GM10266 (cell line): Measurements from ENCODE around the gene SOX1.

Experiments used
- DNase-seq: peaks from one replicate; pipeline ENCODE4 v3.0.0; 2012; ENCODE audit errors: extremely low spot score
- TF ChIP-seq, protein P1 (sequence below): IDR thresholded peaks from 2 replicates; pipeline ENCODE4 v1.5.1; 2012; ENCODE audit warnings: mild to moderate bottlenecking, low read depth; ENCODE audit not compliant: control insufficient read depth, insufficient read depth; ENCODE audit errors: missing control alignments

The SOX1 gene

DNA sequence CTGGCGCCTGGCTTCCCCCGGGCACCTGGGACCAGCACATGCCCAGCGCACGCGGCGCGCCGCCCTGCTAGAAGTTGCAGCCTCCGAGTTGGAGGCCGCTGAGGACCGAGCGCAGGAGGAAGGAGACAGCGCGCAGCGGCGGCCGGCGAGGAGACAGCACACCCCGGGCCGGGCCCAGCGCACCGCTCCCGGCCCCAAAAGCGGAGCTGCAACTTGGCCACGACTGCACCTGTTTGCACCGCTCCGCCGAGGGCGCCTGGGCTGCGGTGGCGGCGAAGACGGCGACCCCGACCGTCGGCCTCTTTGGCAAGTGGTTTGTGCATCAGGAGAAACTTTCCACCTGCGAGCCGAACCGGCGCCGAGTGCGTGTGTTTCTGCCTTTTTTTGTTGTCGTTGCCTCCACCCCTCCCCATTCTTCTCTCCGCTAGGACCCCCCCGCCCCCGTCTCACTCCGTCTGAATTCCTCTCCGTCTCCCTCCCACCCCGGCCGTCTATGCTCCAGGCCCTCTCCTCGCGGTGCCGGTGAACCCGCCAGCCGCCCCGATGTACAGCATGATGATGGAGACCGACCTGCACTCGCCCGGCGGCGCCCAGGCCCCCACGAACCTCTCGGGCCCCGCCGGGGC is at the start of gene SOX1:
SOX1 (plus strand) TSS at position 34 of the 626 bp plus-strand sequence; CDS start at position 544, 510 bp downstream.
- no peak for DNase-seq

DNA sequence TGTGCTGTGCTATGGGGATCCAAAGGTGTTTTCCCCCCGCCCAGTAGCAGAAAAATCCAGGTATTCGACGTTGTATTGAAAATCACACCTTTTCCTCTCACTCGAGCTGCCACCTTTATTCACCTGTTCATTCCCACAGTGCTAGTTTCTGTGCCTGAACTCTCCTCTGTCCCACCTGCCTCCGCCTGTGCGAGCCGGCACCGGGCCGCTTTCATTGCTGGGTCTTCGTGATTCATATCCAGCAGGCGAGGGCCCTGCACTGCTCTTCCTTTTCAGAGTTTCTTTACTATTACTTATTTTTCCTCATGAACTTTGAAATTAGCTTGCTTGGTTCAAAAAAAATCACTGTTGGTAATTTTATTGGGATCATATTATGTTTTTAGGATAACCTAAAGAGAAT is 42.4 kb upstream of the SOX1 start:
- DNase-seq: no peak
- TF ChIP-seq, protein P1, sequence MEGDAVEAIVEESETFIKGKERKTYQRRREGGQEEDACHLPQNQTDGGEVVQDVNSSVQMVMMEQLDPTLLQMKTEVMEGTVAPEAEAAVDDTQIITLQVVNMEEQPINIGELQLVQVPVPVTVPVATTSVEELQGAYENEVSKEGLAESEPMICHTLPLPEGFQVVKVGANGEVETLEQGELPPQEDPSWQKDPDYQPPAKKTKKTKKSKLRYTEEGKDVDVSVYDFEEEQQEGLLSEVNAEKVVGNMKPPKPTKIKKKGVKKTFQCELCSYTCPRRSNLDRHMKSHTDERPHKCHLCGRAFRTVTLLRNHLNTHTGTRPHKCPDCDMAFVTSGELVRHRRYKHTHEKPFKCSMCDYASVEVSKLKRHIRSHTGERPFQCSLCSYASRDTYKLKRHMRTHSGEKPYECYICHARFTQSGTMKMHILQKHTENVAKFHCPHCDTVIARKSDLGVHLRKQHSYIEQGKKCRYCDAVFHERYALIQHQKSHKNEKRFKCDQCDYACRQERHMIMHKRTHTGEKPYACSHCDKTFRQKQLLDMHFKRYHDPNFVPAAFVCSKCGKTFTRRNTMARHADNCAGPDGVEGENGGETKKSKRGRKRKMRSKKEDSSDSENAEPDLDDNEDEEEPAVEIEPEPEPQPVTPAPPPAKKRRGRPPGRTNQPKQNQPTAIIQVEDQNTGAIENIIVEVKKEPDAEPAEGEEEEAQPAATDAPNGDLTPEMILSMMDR: no peak

More for the DNA sequence above, at the start of gene SOX1:
- TF ChIP-seq, protein P1: no peak

DNA sequence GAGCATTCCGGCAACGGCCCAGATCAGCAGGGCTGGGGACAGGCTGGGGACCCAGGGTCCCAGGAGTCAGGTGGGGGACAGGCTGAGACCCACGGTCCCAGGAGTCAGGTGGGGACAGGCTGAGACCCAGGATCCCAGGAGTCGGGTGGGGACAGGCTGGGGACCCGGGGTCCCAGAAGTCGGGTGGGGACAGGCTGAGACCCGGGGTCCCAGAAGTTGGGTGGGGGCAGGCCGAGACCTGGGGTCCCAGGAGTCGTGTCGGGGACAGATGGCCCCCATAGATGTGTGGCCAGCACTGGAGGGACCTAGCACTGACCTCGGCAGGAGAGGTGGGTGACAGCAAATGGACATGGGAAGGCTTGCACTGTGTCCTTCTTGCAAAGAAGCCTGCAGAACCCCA is 39.7 kb upstream of the SOX1 start:
- DNase-seq: no peak
- TF ChIP-seq, protein P1: no peak

DNA sequence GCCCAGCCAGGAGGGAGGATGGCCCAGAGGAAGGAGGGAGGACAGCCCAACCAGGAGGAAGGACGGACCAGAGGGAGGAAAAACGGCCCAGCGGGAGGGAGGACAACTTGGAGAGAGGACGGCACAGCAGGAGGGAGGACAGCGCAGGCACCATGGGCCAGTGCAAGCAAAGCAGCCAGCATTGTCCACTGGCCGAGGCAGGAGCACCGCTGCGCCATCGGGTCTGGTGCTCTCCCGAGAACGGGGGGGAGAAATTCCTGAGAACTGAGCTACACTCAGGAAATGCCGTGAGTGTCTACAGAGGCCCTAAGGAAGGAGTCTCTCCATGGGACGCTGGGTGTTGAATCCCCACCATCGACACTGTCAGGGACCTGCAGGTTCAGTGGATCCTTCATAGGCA is 38.5 kb upstream of the SOX1 start:
- TF ChIP-seq, protein P1: no peak

DNA sequence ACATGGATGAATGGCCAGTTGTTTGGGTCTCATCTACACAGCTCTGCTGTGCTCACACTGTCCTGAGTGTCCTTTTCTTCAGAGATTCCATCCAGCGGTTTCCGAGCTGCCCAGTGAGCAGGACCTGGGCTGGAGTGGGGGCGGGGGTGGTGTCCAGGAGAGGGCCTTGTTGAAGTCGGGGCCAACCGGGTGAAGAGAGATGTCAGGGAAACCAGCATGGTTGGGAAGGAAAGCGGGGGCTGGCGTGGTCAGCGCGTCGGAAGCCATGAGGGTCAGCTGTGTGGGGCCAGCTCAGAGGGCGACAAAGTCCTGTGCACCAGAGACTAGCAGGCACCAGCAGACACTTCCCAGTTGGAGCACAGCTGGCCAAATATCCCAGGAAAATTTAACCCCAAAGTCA is 37.8 kb upstream of the SOX1 start:
- no peak for DNase-seq
- TF ChIP-seq, protein P1: no peak

More for the DNA sequence above, 38.5 kb upstream of the SOX1 start:
- DNase-seq: no peak

DNA sequence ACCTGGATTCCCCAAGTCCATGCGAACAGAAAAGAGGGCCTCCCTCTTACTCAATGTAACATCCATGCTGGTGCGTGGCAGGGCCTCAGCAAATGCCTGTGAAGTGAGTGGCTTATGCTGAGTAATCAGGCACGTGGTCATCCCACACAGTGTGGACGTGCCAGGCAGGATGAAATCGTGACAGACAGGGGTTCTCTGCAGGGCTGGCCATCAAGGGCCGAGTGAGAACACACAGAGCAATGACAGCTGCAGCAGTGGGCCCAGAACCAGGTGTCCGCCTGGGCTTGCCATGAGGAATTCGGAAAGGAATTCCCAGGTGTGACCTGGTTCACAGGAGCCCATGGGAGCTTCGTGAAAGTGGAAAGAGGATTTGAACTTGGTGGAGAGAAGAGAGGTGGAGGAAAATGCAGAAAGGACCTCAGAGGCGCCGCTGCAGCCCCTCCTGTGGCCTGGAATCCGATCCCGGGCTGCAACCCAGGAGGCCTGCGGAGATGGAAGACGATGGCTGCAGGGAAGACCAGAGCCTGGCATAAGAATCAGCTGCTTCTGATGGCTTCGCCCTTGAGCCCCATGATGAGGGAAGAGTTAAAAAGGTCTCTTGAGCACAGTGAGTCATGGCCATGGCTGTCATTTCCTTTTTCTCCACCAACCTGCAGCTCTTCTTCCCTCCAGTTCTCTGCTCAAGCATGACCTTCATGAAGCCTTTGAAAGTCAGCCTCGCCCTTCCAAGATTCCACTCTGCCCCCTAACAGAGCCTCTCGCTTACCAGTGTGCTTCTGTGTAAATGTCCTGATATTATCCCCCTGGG is 34.6 kb upstream of the SOX1 start:
- no peak for DNase-seq
- TF ChIP-seq, protein P1: no peak

DNA sequence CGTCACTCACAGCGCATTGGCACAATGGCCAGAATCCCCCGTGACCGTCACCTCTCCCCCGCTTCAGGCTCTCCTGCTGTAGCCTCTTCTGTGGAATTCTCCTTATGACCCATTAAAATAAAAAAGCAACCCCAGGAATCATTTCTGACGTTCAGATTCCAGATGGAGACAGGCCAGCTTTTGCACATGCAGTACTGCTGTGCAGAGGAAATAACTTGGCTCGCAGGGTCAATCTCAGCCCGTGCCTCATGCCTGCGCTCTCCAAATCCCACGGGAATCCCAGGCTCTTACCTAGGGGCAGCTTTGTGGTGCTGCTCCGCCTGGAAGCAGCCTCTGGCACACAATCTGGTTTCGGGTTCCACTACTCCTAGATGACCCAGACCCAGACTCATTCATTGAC is 32.7 kb upstream of the SOX1 start:
- no peak for DNase-seq
- TF ChIP-seq, protein P1: no peak
